ENCODE results near the gene SRSF2.
"Not testable (repeated sequence)": the region's sequence is repeated elsewhere in the genome, so short reads cannot be mapped to it uniquely, and the experiment has no call there.

The SRSF2 gene

GRCh38 chr17:76704805-76705204 is 32.3 kb downstream of the SRSF2 start:
- H3K36me3 ChIP-seq, result peaks cover 14% of the 10 kb centered on the region
- no peak for TF ChIP-seq CTCF (IDR thresholded peaks at IDR 0.05; ENCODE audit: low read depth, low read length)
- no peaks in the 10 kb centered on the region for H3K27me3 ChIP-seq
- no peak overlapping the region for H3K4me3 ChIP-seq (ENCODE audit: low read depth, low read length)
- H3K4me1 ChIP-seq, result peaks cover 30% of the 10 kb centered on the region
- no peaks in the 10 kb centered on the region for H3K9me3 ChIP-seq
- DNase-seq, result no peak

GRCh38 chr17:76702941-76703637 is 34.0 kb downstream of the SRSF2 start:
- Histone ChIP-seq H3K36me3 (peaks cover 11% of the 10 kb centered on the region), H3K4me3 (ENCODE audit: low read depth, low read length) (no peak overlapping the region), H3K9me3 (no peaks in the 10 kb centered on the region), H3K27me3 (no peaks in the 10 kb centered on the region), H3K4me1 (peaks cover 32% of the 10 kb centered on the region)
- TF ChIP-seq CTCF (IDR thresholded peaks at IDR 0.05; ENCODE audit: low read depth, low read length), result no peak
- DNase-seq, result no peak

GRCh38 chr17:76702076-76702475 is 35.1 kb downstream of the SRSF2 start:
- DNase-seq, result no peak
- H3K9me3 ChIP-seq, result no peaks in the 10 kb centered on the region
- H3K36me3 ChIP-seq, result peaks cover 5% of the 10 kb centered on the region; the same call in 1 of the 2 replicates
- TF ChIP-seq CTCF (IDR thresholded peaks at IDR 0.05; ENCODE audit: low read depth, low read length), result no peak
- no peak overlapping the region for H3K4me3 ChIP-seq (ENCODE audit: low read depth, low read length)
- H3K27me3 ChIP-seq, result no peaks in the 10 kb centered on the region
- H3K4me1 ChIP-seq, result peaks cover 30% of the 10 kb centered on the region

GRCh38 chr17:76701471-76701967 is 35.6 kb downstream of the SRSF2 start:
- no peak for DNase-seq
- peak overlapping the region; percentile 51 for H3K4me3 ChIP-seq (ENCODE audit: low read depth, low read length)
- no peaks in the 10 kb centered on the region for H3K27me3 ChIP-seq
- H3K36me3 ChIP-seq, result peaks cover 3% of the 10 kb centered on the region; the same call in 1 of the 2 replicates
- H3K4me1 ChIP-seq, result peaks cover 35% of the 10 kb centered on the region
- TF ChIP-seq CTCF (IDR thresholded peaks at IDR 0.05; ENCODE audit: low read depth, low read length), result no peak
- H3K9me3 ChIP-seq, result no peaks in the 10 kb centered on the region

- Histone ChIP-seq H3K27me3 (no peaks in the 10 kb centered on the region), H3K9me3 (no peaks in the 10 kb centered on the region), H3K4me1 (peaks cover 40% of the 10 kb centered on the region), H3K36me3 (peaks cover 5% of the 10 kb centered on the region), H3K4me3 (ENCODE audit: low read depth, low read length) (peak overlapping the region; percentile 51)
- peak; percentile 80 for DNase-seq
- TF ChIP-seq CTCF (IDR thresholded peaks at IDR 0.05; ENCODE audit: low read depth, low read length), result no peak
Observed at GRCh38 chr17:76700617-76701470, 36.3 kb downstream of the SRSF2 start.

- Histone ChIP-seq H3K27me3 (no peaks in the 10 kb centered on the region), H3K36me3 (peaks cover 11% of the 10 kb centered on the region), H3K4me3 (ENCODE audit: low read depth, low read length) (peak overlapping the region; percentile 51), H3K9me3 (no peaks in the 10 kb centered on the region), H3K4me1 (peaks cover 40% of the 10 kb centered on the region)
- DNase-seq, result no peak
- no peak for TF ChIP-seq CTCF (IDR thresholded peaks at IDR 0.05; ENCODE audit: low read depth, low read length)
Observed at GRCh38 chr17:76700270-76700616, 36.9 kb downstream of the SRSF2 start.

- H3K4me1 ChIP-seq, result peaks cover 40% of the 10 kb centered on the region
- not testable (repeated sequence) for H3K9me3 ChIP-seq
Observed at GRCh38 chr17:76698466-76698977, 38.6 kb downstream of the SRSF2 start.

More at GRCh38 chr17:76698466-76698977, 38.6 kb downstream of the SRSF2 start:
- not testable (repeated sequence) for H3K4me3 ChIP-seq (ENCODE audit: low read depth, low read length); H3K27me3 ChIP-seq; DNase-seq
- H3K36me3 ChIP-seq, result peaks cover 13% of the 10 kb centered on the region
